GM21576 (cell line): ENCODE data around the gene PARD6G.
"Not testable (repeated sequence)": the region's sequence is repeated elsewhere in the genome, so short reads cannot be mapped to it uniquely, and the experiment has no call there.

Source experiments
- ATAC-seq: cut with Tn5 transposase; IDR thresholded peaks from one replicate; pipeline ENCODE4 v1.9.1; 2021; ENCODE audit warnings: mild to moderate bottlenecking, moderate library complexity; ENCODE audit not compliant: unreplicated experiment

PARD6G gene

GRCh38 chr18:80247393-80247841 is at the start of gene PARD6G:
TSS of gene PARD6G (minus strand) at chr18:80247514. CDS start at chr18:80247348, 166 bp downstream.
- ATAC-seq: peak; percentile 62

GRCh38 chr18:80262241-80263033 is 15.1 kb upstream of the PARD6G start:
- ATAC-seq: not testable (repeated sequence)

- no peak for ATAC-seq
Observed at GRCh38 chr18:80259610-80260009, 12.3 kb upstream of the PARD6G start.

GRCh38 chr18:80258640-80259039 is 11.3 kb upstream of the PARD6G start:
- no peak for ATAC-seq

GRCh38 chr18:80257579-80258543 is 10.5 kb upstream of the PARD6G start:
- ATAC-seq: not testable (repeated sequence)

GRCh38 chr18:80254971-80255500 is 7.7 kb upstream of the PARD6G start:
- no peak for ATAC-seq

GRCh38 chr18:80253871-80254492 is 6.7 kb upstream of the PARD6G start:
- no peak for ATAC-seq

- ATAC-seq: no peak
Observed at GRCh38 chr18:80253236-80253635, 5.9 kb upstream of the PARD6G start.

- no peak for ATAC-seq
Observed at GRCh38 chr18:80252136-80252535, 4.8 kb upstream of the PARD6G start.

GRCh38 chr18:80251700-80252099 is 4.4 kb upstream of the PARD6G start:
- no peak for ATAC-seq

GRCh38 chr18:80250740-80251364 is 3.5 kb upstream of the PARD6G start:
- no peak for ATAC-seq

- no peak for ATAC-seq
Observed at GRCh38 chr18:80249217-80250093, 2.1 kb upstream of the PARD6G start.

- peak; percentile 16 for ATAC-seq
Observed at GRCh38 chr18:80246445-80247392, 595 bp downstream of the PARD6G start.

- no peak for ATAC-seq
Observed at GRCh38 chr18:80245781-80246444, 1.4 kb downstream of the PARD6G start.

GRCh38 chr18:80244956-80245730 is 2.2 kb downstream of the PARD6G start:
- no peak for ATAC-seq

- no peak for ATAC-seq
Observed at GRCh38 chr18:80244167-80244566, 3.1 kb downstream of the PARD6G start.

GRCh38 chr18:80243204-80243603 is 4.1 kb downstream of the PARD6G start:
- ATAC-seq: no peak
